ENCODE results near the gene ABHD17A.
A peak's percentile ranks its signal among the peaks of the same experiment; 100 is the strongest.
"Not testable (repeated sequence)": the region's sequence is repeated elsewhere in the genome, so short reads cannot be mapped to it uniquely, and the experiment has no call there.

The ABHD17A gene

DNA sequence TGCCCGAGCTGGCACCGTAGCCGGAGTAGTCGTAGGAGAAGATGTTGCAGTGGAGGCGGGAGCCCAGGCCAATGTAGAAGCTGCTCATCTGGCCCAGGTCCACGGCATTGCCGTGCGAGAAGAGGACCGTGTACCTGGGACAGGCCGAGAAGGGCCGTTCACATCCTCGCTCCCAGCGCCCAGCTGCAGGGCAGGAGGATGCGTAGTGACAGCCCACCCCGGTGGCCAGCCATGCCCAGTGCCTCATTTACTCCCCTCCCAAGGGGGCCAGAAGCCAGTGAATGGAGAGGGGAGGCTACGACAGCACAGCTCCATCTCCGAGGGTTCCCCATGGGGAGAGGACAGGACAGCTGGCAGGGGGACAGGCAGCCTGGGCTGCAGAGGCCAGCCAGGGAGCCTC lies 5.3 kb downstream of the ABHD17A start:
- DNase-seq, result not testable (repeated sequence)

DNA sequence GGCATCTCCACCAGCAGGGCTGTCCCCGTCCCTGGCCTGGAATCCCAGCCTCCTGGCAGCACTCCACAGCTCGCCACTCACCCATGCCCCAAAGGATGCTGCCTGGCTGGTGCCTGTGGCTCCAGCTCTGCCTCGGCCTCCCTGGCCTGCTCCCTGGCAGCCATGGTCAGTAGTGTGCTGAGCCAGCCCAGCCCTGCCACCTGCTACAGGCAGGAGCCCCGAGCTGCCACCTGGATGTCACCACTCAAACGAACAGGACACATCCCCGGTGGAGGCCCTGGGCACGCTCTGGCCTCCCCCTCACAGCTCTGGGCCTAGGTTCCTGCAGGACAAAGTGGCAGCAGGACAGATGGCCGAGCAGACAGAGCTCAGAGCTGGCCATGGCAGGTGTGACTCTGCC lies 6.7 kb downstream of the ABHD17A start:
- DNase-seq, result not testable (repeated sequence)

DNA sequence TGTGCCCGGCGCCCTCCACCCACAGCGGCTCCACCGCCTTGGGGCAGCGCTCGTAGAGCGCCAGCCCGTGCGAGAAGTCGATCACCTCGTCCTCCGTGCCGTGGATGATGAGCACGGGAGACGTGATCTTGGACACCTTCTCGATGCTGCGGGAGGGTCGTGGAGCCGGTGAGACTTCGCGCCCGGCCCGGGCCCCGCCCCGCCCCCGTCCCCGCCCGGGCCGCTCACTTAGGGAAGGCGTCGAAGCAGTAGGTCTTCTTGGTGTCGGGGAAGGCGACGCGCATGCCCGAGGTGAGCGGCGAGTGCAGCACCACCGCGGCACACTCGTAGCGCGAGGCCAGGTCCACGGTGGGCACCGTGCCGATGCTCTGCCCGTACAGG lies 8.0 kb downstream of the ABHD17A start:
- not testable (repeated sequence) for DNase-seq

DNA sequence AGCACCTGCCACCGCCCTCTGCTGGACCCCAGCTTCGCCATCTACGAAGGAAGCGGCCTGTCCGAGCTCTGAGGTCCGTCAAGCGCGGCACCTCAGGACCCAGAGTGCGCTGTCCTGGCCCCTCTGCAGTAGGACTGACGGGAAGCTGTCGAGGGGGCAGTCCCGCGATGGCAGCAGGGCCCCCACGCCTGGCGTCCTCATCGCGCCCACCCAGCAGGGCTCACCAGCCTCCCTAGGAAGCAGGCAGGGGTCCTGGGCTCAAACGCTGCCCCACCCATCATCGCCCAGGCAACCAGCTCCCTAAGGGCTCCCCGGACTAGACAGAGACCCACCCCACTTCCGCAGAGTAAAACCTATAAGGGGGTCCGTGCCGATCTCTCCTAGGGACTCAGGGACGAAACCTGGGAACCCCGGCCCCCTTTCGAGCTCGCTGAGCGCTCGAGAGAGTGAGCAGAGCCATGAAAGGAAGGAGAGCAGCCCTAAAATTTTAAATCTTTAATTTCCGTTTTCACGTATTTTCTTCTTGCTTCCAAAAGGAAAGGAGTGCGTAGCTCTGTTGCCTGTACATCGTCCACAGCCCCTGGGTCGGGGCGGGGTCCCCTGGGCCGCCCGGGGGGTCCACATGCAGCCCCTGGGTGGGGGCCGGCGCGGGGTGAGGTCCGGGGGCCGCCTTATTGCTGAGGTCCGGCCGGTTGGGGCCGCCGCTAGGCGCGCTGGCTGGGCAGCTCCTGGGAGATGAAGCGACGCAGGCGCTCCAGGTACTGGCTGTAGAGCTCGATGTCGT lies 8.6 kb downstream of the ABHD17A start:
- not testable (repeated sequence) for DNase-seq

DNA sequence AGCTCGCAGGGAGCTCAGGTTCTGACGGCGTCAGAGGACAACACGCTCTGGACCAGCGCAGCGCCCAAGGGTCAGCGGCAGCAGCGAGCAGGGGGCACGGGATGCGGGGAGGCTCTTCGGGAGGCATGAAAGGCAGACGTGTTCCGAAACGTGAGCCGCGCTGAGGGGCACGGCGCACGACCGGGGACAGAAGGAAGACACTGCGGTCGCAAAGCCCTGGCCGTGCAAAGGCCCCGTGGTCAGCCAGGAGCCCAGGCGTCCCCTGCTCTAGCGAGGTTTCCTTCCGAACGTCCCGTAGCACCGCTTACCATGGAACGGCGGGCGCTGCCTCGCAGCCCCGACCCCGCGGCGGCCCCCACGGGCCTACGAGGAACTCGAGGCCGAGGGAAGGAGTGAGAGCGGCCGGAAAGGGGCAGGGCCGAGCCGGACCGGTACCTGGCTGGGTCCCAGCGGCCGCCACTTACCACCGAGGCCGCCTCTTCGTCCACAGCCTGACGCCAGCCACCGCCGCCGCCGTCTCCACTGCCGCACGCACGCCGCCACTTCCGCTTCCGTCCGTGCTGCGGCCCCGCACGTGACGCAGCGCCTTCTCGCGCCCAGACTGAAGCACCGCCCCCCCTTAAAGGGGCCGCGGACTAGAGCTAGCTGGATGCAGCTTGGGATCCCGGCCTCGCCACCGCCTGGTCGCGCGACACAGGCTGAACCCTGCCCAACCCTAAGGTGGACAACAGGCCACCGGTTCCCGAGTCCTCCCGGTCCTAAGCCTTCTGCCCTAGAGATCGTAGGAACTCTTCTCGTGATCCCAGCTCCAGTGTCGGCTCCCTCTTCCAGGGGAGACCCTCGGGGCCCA lies 9.4 kb downstream of the ABHD17A start:
- peak; percentile 83 for DNase-seq

DNA sequence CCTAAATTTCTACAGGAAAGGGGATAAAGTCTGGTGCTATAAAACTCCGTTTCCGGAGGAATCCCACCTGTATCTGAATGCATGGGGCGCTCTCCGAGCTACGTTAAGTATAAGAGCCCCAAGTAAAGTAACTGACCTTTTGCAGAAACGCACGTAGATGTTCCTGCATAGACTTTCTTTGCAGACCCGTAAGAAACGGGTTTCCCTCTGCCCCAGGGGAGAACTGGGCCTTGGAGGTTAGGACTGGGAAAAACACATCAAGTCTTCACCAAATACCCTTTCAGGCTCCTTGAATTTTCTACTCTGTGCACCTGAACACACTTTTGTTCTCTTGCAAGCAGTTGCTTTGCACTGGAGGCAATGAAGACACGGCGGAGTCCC lies 10.0 kb downstream of the ABHD17A start:
- DNase-seq, result not testable (repeated sequence)

DNA sequence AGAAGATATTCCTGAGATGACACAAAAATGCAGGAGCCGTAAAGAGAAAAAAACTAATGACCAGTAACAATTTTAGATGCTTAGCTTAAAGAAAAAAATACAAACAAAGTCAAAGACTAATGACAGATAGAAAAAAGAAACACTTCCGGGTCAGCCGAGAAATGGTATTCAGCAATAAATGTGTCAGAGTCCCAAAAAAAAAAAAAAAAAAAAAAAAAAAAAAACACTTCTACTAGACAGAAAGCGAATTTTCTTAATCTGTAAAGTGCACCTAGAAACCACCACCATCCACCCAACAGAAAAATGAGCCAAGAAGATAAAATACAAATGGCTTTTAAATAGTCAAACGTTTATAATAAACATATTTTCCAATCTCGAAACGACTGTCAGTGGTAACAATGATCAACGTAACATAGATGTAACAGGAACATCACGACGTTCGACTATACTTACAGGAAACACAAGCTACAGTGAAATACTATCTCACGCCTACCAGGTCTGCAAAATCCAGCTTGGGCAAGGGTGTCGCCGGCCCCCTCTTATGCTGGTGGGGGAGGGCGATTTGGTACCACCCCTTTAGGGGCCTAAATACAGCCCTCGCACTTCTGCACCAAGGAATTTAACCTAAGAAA lies 10.6 kb downstream of the ABHD17A start:
- no peak for DNase-seq

DNA sequence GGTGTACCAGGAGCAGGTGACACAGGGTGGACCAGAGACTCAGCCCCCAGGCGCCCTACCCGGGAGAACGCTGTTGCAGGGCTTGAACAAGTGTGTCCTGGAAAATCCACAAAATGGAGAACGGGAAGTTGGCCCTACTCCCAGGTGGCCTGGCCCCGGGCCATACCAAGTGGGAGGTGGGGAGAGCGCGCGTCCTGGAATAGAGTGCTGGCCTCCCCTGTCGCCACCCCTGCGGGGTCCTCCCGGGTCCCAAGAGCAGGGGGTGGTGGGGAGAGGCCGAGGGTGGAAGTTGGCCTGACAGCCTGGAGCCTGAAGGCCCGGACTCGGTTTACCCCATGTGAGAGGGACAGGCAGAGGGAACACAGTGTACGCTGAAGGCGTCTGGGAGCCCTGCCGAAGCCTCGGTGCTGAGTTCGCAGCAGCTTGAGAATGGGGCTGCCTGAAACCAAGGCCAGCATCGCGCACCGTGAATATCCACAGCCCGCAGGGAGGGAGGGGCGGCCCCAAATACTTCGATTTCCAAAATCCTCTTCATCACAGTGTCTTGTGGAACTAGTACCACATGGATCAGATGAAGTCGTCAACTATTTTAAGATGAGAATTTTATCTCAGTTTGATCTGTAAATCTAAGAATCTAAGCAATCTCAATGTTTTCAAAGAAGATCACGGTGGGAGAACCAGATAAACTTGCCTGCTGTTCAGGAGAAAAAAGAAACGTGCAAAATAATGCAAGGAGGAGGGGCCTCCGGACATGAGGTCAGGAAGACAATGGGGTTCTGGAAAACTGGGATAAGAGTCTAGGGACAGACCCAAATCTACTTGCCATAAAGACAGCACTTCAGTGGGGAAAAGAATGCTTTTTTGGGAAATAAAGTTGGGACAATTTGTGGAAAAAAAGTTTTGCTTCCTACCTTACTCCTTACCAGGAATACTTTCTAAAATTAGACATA lies 11.5 kb downstream of the ABHD17A start:
- DNase-seq, result no peak

DNA sequence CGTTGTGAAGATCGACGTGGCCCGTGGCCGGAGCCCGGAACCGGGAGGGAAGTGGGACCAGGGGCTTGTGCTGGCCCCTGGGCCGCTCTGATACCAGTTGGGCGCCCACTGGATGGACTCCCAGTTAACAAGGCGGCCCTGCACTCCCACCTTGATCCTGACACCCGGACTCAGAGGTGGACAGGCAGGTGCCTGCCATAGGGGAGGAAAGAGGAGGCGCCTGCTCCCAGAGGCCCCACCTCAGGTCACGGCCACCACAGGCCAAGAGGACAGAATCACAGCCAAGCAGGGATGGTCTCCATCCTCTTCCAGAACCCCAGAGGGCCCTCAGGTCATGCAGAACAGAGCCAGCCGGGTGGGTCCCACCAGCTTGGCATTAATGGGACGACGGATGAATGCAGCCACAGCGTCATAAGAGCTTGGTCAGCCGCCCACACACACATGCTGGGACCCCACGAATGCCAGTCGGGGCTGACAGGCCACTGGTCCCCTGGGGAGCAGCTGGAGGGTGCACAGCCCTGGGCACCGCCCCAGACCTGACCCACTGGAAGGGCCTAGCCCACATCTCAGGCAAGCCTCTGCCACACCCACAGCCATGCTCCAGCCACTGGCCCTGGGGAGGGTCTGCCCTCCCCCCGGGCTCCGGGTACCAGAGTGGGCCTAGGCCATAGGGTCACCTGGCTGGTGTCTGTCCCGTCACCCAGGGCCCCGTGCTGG lies 12.3 kb downstream of the ABHD17A start:
- no peak for DNase-seq

DNA sequence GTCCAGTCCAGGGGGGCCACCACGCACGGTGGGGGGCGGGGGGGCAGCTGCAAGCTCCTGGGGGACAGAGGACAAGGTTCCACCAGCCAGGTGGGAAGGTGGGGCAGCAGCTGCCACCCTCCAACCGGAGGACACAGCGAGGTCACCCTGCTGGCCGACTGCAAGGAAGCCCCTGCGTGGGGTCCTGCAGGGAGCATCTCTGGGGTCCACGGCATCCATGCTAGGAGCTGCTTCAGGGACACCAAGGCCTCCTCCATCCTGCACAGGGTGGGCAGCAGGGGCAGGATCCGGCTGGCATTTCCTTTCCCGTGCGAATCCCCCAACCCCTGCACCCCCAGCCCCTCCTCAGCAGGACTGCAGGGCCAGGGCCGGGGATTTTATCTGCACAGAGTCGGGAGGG lies 13.7 kb downstream of the ABHD17A start:
- no peak for DNase-seq

DNA sequence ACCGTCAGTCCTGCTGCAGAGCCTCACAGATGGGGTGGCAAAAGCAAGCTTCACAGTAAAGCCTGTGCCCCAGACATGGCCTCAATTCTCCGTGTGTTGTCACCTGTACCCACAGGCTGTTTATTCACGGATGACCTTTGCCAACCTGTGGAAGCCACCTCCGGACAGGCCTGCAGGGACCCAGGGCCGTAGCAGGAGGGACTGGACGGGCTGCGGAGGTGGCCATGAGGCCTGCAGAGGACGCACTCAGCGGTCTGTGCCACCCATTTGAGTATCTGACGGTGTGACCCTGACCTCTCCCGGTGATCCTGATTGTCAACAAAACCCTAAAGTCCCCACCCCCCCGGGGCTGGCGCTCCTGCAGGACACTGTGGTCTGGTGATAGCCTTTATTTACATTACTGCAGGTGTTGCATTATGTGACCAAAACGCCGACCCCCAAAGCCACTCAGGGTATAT lies 14.1 kb downstream of the ABHD17A start:
- DNase-seq, result peak; percentile 75

DNA sequence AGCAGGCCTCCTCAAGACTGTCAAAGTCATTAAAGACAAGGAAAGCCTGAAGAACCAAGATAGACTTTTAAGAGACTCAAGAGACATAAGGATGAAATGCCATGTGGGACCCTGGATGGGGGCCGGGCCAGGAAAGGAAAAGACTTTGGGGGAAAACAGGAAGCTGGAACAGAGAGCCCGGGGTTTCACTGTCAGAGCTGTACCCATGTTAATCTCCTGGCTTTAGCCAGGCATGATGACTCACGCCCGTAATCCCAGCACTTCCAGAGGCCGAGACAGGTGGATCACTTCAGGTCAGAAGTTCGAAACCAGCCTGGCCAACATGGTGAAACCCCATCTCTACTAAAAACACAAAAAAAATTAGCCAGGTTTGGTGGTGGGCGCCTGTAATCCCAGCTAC lies 16.3 kb downstream of the ABHD17A start:
- DNase-seq, result no peak

DNA sequence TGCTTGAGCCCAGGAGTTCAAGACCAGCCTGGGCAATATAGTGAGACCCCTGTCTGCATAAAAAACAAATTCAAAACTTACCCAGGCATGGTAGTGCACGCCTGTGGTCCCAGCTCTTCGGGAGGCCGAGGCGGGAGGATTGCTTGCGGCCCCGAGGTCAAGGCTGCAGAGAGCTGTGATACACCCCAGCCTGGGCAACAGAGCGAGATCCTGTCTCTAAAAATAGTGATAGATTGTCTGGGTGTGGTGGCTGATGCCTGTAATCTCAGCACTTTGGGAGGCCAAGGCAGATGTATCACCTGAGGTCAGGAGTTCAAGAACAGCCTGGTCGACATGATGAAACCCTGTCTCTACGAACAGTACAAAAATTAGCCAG lies 18.0 kb downstream of the ABHD17A start:
- no peak for DNase-seq

DNA sequence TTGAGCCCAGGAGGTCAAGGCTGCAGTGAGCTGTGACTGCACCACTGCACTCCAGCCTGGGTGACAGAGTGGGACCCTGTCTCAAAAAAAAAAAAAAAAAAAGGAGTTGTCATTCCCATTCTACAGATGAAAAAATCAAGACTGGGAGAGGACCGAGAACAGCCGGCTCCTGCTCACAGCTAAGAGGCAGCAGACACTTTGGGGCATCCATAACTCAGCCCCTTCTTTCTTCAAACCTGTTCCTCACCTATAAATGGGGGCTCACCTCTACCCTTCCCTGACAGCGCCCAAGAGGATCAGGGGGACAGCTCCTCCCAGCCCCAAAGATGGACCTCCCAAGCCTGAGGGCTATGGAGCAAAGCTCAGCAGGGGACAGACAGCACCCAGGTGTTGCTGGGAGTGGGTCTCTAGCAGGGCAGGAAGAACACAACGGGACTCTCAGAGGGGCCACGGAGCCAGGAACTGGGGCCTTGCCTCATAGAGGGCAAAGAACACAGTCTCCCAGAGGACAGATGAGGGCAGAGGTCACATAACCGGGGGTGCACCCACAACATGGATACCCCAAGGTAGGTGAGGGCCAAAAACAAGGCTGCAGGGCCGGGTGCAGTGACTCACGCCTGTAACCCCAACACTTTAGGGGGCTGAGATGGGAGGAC lies 18.5 kb downstream of the ABHD17A start:
- DNase-seq, result no peak

DNA sequence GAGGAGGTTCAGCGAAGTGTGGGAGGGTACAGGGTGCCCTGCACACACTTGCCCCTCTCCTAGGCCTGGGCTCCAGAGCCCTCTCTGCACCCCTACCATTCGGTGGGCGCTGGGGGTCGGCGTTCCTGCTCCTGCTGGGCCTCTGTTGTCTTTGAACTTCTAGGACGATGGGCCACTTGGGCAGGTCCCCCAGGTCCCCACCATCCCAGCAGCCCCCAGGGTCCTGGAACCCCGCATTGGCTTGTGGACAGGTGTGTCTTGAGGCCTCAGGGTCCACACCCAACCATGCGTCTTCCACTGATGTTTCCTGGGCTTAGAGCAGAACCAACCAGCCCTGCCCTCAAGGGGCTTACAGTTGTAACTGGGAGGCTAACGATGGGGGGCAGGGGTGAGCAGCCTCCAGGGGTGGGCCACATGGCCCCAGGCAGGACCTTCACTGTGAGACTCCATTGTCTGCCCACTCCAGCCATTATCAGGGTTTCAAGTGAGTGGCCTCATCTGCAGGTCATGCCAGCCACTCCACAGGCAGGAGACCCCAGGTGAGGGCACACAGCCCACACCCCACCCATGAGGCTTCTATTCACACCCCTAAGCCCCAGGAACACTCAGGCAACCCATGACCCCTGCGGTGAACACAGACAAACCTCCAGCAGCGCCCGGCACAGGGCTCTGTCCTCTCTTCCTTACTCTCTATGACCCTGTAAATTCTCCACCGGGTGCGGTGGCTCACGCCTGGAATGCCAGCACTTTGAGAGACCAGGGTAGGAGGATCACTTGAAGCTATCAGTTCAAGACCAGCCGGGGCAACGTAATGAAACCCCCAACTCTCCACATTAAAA lies 19.9 kb downstream of the ABHD17A start:
- DNase-seq, result no peak

DNA sequence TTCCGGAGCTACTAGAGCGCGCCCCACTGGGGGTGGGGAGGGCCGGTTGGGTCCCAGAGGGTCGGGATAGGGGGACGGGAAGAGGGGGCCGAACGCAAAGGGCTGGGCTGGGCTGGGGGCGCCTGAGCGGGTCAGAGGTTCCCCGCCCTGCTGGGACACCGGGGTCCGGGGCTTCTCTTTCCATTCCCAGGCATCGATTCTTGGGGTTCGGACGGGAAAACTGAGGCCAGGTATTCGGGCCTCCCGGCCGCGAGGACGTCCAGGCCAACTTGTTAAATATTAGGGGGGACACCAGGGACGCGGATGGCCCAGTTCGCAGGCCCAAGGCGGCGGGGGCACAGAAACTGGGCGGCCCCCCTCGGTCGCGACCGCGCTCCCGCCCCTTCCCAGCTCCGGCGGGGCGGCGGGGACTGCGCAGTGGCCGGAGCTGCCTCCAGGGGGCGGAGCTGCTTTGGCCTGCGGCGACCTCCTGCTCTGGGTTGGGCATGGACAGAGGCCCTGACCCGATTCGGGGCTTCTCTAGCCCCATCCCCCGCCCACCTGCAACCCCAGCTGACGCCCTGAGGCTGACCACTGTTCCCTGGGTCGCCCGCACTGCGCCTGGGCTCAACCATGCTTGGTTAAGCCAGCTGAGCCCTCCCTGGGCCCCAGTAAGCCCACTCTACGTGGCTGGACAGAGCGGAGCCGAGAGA lies 20.7 kb downstream of the ABHD17A start:
- DNase-seq, result peak; percentile 43

DNA sequence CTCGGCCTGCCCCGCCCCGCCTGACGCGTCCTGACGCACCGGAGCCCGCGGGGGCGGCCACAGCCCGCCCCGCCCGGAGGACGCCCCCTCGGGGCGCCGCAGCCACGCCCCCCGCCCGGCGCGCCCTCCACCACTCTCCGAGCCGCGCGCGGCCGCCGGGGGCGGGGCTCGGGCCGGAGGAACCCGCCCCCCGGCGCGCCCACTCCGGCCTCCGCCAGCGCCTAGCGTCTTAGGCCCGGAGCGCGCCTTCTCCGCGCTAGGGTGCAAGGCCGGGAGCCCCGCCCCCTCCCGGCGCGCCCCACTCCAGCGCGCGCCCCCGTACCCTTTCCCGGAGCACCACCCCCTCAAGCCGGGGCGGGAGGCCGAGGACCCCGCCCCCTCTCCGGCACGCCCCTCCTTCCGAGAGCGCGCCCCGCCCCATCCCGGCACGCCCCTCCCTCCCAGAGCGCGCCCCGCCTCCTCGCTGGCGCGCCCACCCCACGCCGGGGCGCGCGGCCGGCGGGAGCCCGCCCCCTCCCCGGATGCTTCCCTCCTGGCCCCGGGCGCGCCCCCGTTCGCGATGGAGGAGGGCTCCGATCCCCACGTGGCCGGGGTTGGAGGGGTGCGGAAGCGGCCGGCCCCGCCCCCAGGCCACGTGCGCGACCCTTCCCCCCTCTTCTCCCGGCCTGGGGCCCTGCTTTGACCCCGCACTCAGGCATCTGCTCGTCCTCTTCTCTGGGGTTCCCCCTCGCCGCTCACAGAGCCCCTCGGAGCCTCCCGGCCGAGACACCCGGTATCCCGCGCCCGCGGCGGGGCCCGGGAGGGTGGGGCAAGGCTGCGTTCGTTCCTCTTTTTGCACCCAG lies 21.4 kb downstream of the ABHD17A start:
- peak; percentile 89 for DNase-seq

DNA sequence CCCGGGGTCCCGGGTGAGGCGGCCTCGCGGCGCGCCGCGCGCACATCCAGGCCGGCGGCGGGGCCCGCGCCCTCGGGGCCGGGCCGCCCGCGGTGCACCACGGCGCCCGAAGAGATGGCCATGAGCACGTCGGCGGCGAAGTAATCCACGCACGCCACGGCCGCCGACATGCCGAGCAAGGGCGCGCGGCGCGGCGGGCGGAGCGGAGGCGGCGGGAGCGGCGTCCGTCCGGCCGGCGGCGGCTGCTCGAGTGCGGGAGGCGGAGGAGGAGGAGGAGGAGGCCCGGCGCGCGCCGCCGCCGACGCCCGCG lies 22.0 kb downstream of the ABHD17A start, which contains the start of gene KLF16:
TSS of gene KLF16 (minus strand) at position 252 of the 310 bp plus-strand sequence. CDS start at position 170, 82 bp downstream.
- DNase-seq, result no peak
